GM10248 (cell line): Measurements from ENCODE around the gene PARK7.

Experiments used
- CTCF ChIA-PET: fragments of 300-600 bp; sonication (Branson Sonifier 250); formaldehyde crosslinking; extraction: SDS; loops from one replicate; lab custom pipeline; 2021; ENCODE audit warnings: antibody characterized with exemption; lab: Yijun Ruan, JAX
- POLR2A ChIA-PET: fragments of 350-650 bp; sonication (Branson Sonifier 250); formaldehyde crosslinking; extraction: SDS; loops from one replicate; lab custom pipeline; 2020; ENCODE audit warnings: antibody characterized with exemption; lab: Yijun Ruan, JAX
- DNase-seq: peaks from one replicate; pipeline ENCODE4 v3.0.0; 2012; ENCODE audit errors: extremely low spot score
- TF ChIP-seq, protein P1 (sequence below): IDR thresholded peaks from 2 replicates; pipeline ENCODE4 v1.5.1; 2012; ENCODE audit warnings: mild to moderate bottlenecking, low read depth; ENCODE audit errors: extremely low read depth, missing control alignments, control extremely low read depth

Gene PARK7

DNA sequence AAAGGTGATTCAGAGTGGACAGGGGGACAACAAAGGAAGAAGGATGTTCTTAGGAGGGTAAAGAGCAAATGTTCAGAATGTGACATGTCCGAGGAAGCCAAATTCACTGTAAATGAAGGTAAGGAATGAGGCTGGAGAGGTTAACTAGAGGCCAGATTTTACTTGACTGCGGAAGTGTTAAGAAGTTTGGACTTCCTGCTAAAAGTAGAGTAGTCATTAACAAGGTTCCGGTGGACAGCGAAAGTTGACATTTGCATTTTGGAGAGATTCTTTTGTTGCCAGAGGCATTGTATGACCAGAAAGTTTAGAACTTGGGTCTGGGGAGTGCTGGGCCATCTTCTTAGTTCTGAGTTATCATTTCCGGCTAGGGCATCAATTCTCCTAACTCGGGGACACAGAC, 71.8 kb downstream of the PARK7 start:
- ChIA-PET CTCF (interaction anchor here (1.1 to 4.0 kb wide), 4 partner anchors 8 to 318 kb away, joined by 3 to 53 read pairs (median 7); no protein-coding TSS in a partner anchor), POLR2A (no interaction called here)
- DNase-seq, result no peak
- TF ChIP-seq, protein P1, sequence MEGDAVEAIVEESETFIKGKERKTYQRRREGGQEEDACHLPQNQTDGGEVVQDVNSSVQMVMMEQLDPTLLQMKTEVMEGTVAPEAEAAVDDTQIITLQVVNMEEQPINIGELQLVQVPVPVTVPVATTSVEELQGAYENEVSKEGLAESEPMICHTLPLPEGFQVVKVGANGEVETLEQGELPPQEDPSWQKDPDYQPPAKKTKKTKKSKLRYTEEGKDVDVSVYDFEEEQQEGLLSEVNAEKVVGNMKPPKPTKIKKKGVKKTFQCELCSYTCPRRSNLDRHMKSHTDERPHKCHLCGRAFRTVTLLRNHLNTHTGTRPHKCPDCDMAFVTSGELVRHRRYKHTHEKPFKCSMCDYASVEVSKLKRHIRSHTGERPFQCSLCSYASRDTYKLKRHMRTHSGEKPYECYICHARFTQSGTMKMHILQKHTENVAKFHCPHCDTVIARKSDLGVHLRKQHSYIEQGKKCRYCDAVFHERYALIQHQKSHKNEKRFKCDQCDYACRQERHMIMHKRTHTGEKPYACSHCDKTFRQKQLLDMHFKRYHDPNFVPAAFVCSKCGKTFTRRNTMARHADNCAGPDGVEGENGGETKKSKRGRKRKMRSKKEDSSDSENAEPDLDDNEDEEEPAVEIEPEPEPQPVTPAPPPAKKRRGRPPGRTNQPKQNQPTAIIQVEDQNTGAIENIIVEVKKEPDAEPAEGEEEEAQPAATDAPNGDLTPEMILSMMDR, result no peak
